ENCODE measurements around the gene PDIA2.

DNA sequence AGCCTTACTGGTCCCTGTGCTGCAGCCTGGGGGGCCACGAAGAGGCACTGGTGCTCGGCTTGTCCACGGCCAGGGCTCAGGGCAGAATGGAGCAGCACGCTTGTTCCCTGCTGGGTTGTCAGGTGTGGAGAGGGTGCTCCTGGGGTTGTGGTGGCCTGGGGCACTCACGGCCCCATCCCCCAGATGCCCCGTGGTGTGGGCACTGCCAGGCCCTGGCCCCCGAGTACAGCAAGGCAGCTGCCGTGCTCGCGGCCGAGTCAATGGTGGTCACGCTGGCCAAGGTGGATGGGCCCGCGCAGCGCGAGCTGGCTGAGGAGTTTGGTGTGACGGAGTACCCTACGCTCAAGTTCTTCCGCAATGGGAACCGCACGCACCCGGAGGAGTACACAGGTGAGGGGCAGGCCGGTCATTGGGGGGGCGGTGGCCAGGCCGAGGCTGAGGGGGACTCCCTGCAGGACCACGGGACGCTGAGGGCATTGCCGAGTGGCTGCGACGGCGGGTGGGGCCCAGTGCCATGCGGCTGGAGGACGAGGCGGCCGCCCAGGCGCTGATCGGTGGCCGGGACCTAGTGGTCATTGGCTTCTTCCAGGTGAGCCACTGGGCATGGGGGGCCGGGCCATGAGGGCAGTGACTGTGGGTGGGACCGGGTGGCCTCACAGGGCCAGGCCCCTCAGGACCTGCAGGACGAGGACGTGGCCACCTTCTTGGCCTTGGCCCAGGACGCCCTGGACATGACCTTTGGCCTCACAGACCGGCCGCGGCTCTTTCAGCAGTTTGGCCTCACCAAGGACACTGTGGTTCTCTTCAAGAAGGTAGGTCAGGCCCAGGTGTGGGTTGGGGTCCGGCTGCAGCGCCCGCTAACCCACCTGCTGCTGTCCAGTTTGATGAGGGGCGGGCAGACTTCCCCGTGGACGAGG lies 1.5 kb downstream of the PDIA2 start:
- TF ChIP-seq, protein P1, sequence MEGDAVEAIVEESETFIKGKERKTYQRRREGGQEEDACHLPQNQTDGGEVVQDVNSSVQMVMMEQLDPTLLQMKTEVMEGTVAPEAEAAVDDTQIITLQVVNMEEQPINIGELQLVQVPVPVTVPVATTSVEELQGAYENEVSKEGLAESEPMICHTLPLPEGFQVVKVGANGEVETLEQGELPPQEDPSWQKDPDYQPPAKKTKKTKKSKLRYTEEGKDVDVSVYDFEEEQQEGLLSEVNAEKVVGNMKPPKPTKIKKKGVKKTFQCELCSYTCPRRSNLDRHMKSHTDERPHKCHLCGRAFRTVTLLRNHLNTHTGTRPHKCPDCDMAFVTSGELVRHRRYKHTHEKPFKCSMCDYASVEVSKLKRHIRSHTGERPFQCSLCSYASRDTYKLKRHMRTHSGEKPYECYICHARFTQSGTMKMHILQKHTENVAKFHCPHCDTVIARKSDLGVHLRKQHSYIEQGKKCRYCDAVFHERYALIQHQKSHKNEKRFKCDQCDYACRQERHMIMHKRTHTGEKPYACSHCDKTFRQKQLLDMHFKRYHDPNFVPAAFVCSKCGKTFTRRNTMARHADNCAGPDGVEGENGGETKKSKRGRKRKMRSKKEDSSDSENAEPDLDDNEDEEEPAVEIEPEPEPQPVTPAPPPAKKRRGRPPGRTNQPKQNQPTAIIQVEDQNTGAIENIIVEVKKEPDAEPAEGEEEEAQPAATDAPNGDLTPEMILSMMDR (IDR thresholded peaks at IDR 0.05), result no peak
- TF ChIP-seq POLR2AphosphoS5 (IDR thresholded peaks at IDR 0.05; ENCODE audit: insufficient read depth in 1 of 2, low read depth in 1 of 2), result no peak

Measured in vagina (tissue), 2 donors.